Adrenal gland (tissue), 12 donors: ENCODE results near the gene TRAT1. TPM values are rescaled to one million over a fixed set of nuclear protein-coding genes. Genes with fewer than 3 reads are reported as not detected.

ENCODE experiments used
- DNase-seq, 7 donors: peaks; one replicate each; pipeline ENCODE4 v3.0.0-alpha.2; 2019 to 2020
- H3K27ac ChIP-seq, 5 donors: fragments of 200-600 bp; sonication (generic) in 4 of 5; 1 replicate in 3 of 5; 2 replicates in 2 of 5; pipeline versions ENCODE4 v1.5.1 to v1.8.0; 2016 to 2020; ENCODE audit warnings: mild to moderate bottlenecking in 1 of 5
- H3K27me3 ChIP-seq: fragments of 200-600 bp; 2 replicates; pipeline ENCODE4 v1.8.0; 2021
- H3K36me3 ChIP-seq, 2 donors: fragments of 200-600 bp; replicated peaks in 1 of 2; 1 replicate in 1 of 2; 2 replicates in 1 of 2; pipeline versions ENCODE4 v1.5.1 to v1.8.0; 2018 to 2022
- H3K4me1 ChIP-seq, 2 donors: fragments of 200-600 bp; replicated peaks in 1 of 2; 1 replicate in 1 of 2; 2 replicates in 1 of 2; pipeline versions ENCODE4 v1.5.1 to v1.8.0; 2018 to 2021
- H3K4me3 ChIP-seq, 4 donors: fragments of 200-600 bp; sonication (generic) in 3 of 4; one replicate each; pipeline ENCODE4 v1.5.1; 2016 to 2018
- H3K9me3 ChIP-seq, 3 donors: fragments of 200-600 bp; sonication (generic) in 1 of 3; replicated peaks in 1 of 3; 1 replicate in 2 of 3; 2 replicates in 1 of 3; pipeline versions ENCODE4 v1.5.1 to v1.8.0; 2016 to 2021
- POLR2A ChIP-seq, 2 donors: fragments of 450-650 bp; IDR thresholded peaks; one replicate each; pipeline ENCODE4 v1.6.1; 2017; ENCODE audit warnings: antibody characterized with exemption in 2 of 2, mild to moderate bottlenecking in 2 of 2, moderate library complexity in 1 of 2
- WGBS, 4 donors: extraction: QIAGEN DNeasy Blood & Tissue Kit in 2 of 4; methylation state at CpG; one replicate each; pipeline versions ENCODE4 v1.1.5 to v1.1.7; 2013 to 2017; 5-methylcytosine and 5-hydroxymethylcytosine counted together
- intact Hi-C, 2 donors: fragments of 100-400 bp; cut with DNase I; formaldehyde crosslinking; loops; one replicate each; pipeline versions ENCODE4 v1.14.1 to v1.15.0; 2022 to 2023
- polyA plus RNA-seq, 3 donors: library from polyadenylated mRNA; stranded (reverse); fragments of 200-250 nt in 2 of 3; fragments of 350-450 nt in 1 of 3; fragmentation: Illumina TruSeq in 1 of 3; extraction: RNeasy Lipid Tissue Mini Kit (QIAGEN cat#74804) in 1 of 3; gene quantifications; one replicate each; pipeline ENCODE4 v1.2.3, GENCODE V29; 2013 to 2014
- total RNA-seq, 9 donors: library from RNA; depleted of rRNA in 4 of 9; stranded (reverse); fragments of >200 nt in 4 of 9; fragments of 120-200 nt in 1 of 9; fragmentation: NEBNext Ultra II Directional in 1 of 9; extraction: Animal tissue kit (Norgen Biotek cat#: 25700) in 1 of 9; gene quantifications; one replicate each; pipeline versions ENCODE4 v1.1.0 to v1.2.4, GENCODE V29; 2013 to 2023
- TF ChIP-seq, protein P1 (sequence below), 6 experiments: fragments of 450-650 bp in 4 of 6; fragments of 200-600 bp in 2 of 6; sonication (generic) in 1 of 6; IDR thresholded peaks; 1 replicate in 5 of 6; 2 replicates in 1 of 6; pipeline versions ENCODE4 v1.5.1 to v1.8.0; 2016 to 2021; ENCODE audit warnings: antibody characterized with exemption in 6 of 6, mild to moderate bottlenecking in 2 of 6, moderate library complexity in 1 of 6
- donor health status: healthy with polysubstance abuse.
- donor health status: Bipolar disorder and iron deficiency.
- donor health status: DM: yes; HTN: yes; CAD: no.
- donor health status: DM: no; HTN: no; CAD: no.
- donor health status: DM: no; HTN: no; CAD: no.
- donor health status: DM: yes; HTN: yes; CAD: no.

Gene TRAT1
- total and polyA plus RNA-seq, 12 donors = 0.03 to 0.60 (median 0.23) TPM; not detected in 2

DNA sequence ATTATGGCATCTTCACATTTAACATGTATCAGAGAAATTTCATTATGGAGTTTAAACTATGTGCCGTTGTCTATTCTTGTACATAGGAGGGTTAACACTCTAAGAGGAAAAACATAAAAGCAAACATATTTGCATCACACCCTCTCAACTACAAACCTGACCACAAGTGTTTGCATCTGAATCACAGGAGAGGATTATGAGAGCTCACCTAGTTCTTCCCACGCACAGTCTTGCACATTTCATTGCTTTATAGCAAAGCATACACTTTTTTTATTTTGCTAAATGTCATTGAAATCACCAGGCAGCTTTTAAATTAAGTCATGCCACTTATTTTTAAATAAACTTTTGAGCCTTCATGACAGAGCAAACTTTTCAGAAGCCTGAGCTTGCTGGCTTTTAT, 12.5 kb downstream of the TRAT1 start:
- intact Hi-C loops = no loop called here
- no peak overlapping the region for H3K27ac ChIP-seq
- 78 to 85% (median 82%) methylated on average over 2 of the region's 2 CpGs for WGBS, 4 donors
- no peaks in the 10 kb centered on the region for H3K27me3 ChIP-seq
- H3K4me3 ChIP-seq = no peak overlapping the region
- H3K4me1 ChIP-seq = no peaks in the 10 kb centered on the region
- no peaks in the 10 kb centered on the region for H3K9me3 ChIP-seq
- no peak for DNase-seq
- TF ChIP-seq, protein P1, sequence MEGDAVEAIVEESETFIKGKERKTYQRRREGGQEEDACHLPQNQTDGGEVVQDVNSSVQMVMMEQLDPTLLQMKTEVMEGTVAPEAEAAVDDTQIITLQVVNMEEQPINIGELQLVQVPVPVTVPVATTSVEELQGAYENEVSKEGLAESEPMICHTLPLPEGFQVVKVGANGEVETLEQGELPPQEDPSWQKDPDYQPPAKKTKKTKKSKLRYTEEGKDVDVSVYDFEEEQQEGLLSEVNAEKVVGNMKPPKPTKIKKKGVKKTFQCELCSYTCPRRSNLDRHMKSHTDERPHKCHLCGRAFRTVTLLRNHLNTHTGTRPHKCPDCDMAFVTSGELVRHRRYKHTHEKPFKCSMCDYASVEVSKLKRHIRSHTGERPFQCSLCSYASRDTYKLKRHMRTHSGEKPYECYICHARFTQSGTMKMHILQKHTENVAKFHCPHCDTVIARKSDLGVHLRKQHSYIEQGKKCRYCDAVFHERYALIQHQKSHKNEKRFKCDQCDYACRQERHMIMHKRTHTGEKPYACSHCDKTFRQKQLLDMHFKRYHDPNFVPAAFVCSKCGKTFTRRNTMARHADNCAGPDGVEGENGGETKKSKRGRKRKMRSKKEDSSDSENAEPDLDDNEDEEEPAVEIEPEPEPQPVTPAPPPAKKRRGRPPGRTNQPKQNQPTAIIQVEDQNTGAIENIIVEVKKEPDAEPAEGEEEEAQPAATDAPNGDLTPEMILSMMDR (IDR thresholded peaks at IDR 0.05) = no peak
- no peak for TF ChIP-seq POLR2A (IDR thresholded peaks at IDR 0.05)
- no peaks in the 10 kb centered on the region for H3K36me3 ChIP-seq

DNA sequence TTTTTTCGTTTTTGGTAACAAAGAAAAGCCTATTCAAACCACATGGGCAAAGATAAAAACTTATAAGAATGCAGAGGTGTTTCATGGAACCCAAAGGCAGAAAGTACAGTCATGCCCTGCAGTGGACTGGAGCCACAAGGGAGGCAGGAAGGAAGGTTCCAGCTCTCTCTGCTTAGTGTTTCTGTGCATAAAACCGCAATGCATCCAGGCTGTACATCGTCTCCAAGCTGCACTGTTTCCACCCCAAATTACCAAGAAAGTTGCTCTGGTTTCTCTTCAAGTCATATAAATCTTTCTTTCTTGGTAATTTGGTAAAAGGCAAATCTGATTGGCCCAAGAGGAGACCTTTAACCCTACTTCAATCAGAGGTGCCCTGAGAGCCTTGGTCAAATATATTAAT, 15.8 kb downstream of the TRAT1 start:
- Histone ChIP-seq H3K27ac (no peak overlapping the region), H3K4me3 (no peak overlapping the region), H3K27me3 (no peaks in the 10 kb centered on the region), H3K36me3 (no peaks in the 10 kb centered on the region), H3K4me1 (no peaks in the 10 kb centered on the region), H3K9me3 (no peaks in the 10 kb centered on the region)
- TF ChIP-seq, protein P1 (IDR thresholded peaks at IDR 0.05) = no peak
- no peak for TF ChIP-seq POLR2A (IDR thresholded peaks at IDR 0.05)
- DNase-seq = no peak
- intact Hi-C loops = no loop called here
- 50 to 65% (median 59%) methylated on average over 3 of the region's 3 CpGs for WGBS, 4 donors

DNA sequence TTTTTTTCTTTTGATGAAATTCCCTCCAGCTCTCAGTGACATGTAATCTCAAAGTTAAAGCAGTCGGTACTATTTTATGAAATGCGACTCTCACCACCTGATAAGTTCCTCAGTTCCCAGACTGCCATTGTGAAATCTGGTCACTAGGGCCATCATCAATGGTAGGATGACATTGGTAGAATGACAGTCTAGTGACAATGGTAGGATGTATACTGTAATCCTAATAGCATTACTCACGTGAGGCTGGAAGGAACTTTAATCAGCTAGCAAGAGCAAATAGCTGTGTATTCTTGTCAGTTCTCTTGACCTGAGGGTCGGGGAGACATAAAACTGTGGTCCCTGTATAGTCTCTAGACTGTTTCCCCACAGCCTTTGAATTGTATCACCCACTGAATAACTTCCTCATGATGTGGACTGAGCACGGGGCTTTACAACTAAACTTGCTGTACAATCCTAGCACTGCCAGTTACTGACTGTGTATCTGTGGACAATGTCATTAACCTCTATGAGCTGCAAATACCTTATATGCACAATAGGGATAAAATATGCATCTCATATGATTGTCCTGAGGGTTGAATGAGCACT, 23.2 kb downstream of the TRAT1 start:
- no peak for DNase-seq
- intact Hi-C loops = no loop called here
- TF ChIP-seq, protein P1 (IDR thresholded peaks at IDR 0.05) = no peak
- TF ChIP-seq POLR2A (IDR thresholded peaks at IDR 0.05) = no peak
- WGBS, 4 donors = 59 to 78% (median 72%) methylated on average over 5 of the region's 5 CpGs
- H3K27me3 ChIP-seq = no peaks in the 10 kb centered on the region
- H3K4me1 ChIP-seq = no peaks in the 10 kb centered on the region
- H3K4me3 ChIP-seq = no peak overlapping the region
- no peaks in the 10 kb centered on the region for H3K9me3 ChIP-seq
- no peaks in the 10 kb centered on the region for H3K36me3 ChIP-seq
- no peak overlapping the region for H3K27ac ChIP-seq

DNA sequence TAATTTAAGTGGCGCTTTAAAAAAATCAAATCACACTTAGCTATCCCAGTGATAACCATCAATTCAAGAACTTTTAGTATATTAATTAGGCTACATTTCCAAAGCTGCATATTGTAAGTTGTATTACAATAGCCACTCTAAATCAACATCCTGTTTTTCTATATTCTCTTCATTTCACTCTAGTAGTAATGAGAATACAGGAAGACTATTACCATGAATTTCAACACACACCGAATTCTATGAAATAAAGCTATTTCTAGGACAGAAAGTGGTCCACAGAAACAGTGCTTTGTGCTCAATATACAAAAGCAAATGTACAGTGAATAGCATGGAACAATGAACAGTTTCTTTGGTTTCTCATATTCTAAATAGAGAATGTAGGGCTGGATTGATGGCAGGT, 24.6 kb downstream of the TRAT1 start:
- Histone ChIP-seq H3K36me3 (no peaks in the 10 kb centered on the region), H3K4me3 (no peak overlapping the region), H3K27ac (no peak overlapping the region), H3K4me1 (no peaks in the 10 kb centered on the region), H3K9me3 (no peaks in the 10 kb centered on the region), H3K27me3 (no peaks in the 10 kb centered on the region)
- no peak for TF ChIP-seq POLR2A (IDR thresholded peaks at IDR 0.05)
- TF ChIP-seq, protein P1 (IDR thresholded peaks at IDR 0.05) = no peak
- 70 to 87% (median 79%) methylated on average over 2 of the region's 2 CpGs for WGBS, 4 donors
- no peak for DNase-seq
- intact Hi-C loops = no loop called here
